Loucy (cell line): Measurements from ENCODE around the gene CNTROB.

Source experiments
- H2AFZ ChIP-seq: fragments of 200-600 bp; sonication (generic); 2 replicates; pipeline ENCODE4 v1.6.0; 2016; ENCODE audit warnings: antibody characterized with exemption, mild to moderate bottlenecking, low read length, moderate library complexity
- H3F3A ChIP-seq: fragments of 200-600 bp; 2 replicates; pipeline ENCODE4 v1.6.0; 2016; ENCODE audit warnings: antibody characterized with exemption, low read depth, mild to moderate bottlenecking
- H3K27me3 ChIP-seq: fragments of 200-600 bp; sonication (generic); 2 replicates; pipeline ENCODE4 v1.6.1; 2014; ENCODE audit warnings: low read length, mild to moderate bottlenecking; ENCODE audit not compliant: insufficient read depth, poor library complexity, severe bottlenecking
- H3K36me3 ChIP-seq: fragments of 200-600 bp; sonication (generic); 2 replicates; pipeline ENCODE4 v1.6.1; 2016; ENCODE audit warnings: low read length; ENCODE audit not compliant: insufficient read depth
- H3K4me1 ChIP-seq: fragments of 200-600 bp; sonication (generic); 2 replicates; pipeline ENCODE4 v1.5.1; 2014; ENCODE audit warnings: low read length, mild to moderate bottlenecking; ENCODE audit not compliant: insufficient read depth, poor library complexity, severe bottlenecking
- H3K4me2 ChIP-seq: fragments of 200-600 bp; sonication (generic); 2 replicates; pipeline ENCODE4 v1.6.0; 2014; ENCODE audit warnings: antibody characterized with exemption, low read length, low read depth, mild to moderate bottlenecking; ENCODE audit not compliant: poor library complexity, severe bottlenecking
- H3K4me3 ChIP-seq: fragments of 200-600 bp; sonication (generic); 2 replicates; pipeline ENCODE4 v1.5.1; 2014; ENCODE audit warnings: low read length, mild to moderate bottlenecking, mixed read lengths; ENCODE audit not compliant: poor library complexity, severe bottlenecking
- H3K79me2 ChIP-seq: fragments of 200-600 bp; sonication (generic); 2 replicates; pipeline ENCODE4 v1.6.1; 2014; ENCODE audit warnings: low read length; ENCODE audit not compliant: insufficient read depth
- H3K9ac ChIP-seq: fragments of 200-600 bp; sonication (generic); 2 replicates; pipeline ENCODE4 v1.6.0; 2014; ENCODE audit warnings: mild to moderate bottlenecking, low read depth, low read length, moderate library complexity; ENCODE audit not compliant: poor library complexity, severe bottlenecking
- H3K9me2 ChIP-seq: fragments of 200-600 bp; sonication (generic); replicated peaks from 2 replicates; pipeline ENCODE4 v1.6.1; 2016; ENCODE audit warnings: low read depth, low read length, mixed read lengths
- H3K9me3 ChIP-seq: fragments of 200-600 bp; sonication (generic); 2 replicates; pipeline ENCODE4 v1.6.1; 2014; ENCODE audit warnings: mild to moderate bottlenecking, antibody characterized with exemption, low read length, low read depth; ENCODE audit not compliant: insufficient read depth
- H4K20me1 ChIP-seq: fragments of 200-600 bp; sonication (generic); 2 replicates; pipeline ENCODE4 v1.6.0; 2014; ENCODE audit warnings: antibody characterized with exemption, low read length, mild to moderate bottlenecking; ENCODE audit not compliant: insufficient read depth, poor library complexity, severe bottlenecking
- CTCF ChIP-seq: fragments of 200-600 bp; sonication (generic); conservative IDR thresholded peaks from 2 replicates; pipeline ENCODE4 v1.5.1; 2014; ENCODE audit warnings: mild to moderate bottlenecking, antibody characterized with exemption, low read length
- EZH2phosphoT487 ChIP-seq: fragments of 200-600 bp; IDR thresholded peaks from 2 replicates; pipeline ENCODE4 v1.6.1; 2018; ENCODE audit warnings: antibody characterized with exemption, mild to moderate bottlenecking, moderate library complexity, borderline replicate concordance

The CNTROB gene

GRCh38 chr17:7955414-7956227, 23.6 kb downstream of the CNTROB start:
- Histone ChIP-seq H3K27me3 (no peaks in the 10 kb centered on the region), H3K4me1 (no peaks in the 10 kb centered on the region), H3F3A (no peaks in the 10 kb centered on the region), H3K9ac (no peak overlapping the region), H3K4me3 (no peak overlapping the region), H3K79me2 (no peaks in the 10 kb centered on the region), H4K20me1 (no peaks in the 10 kb centered on the region), H3K9me2 (no peaks in the 10 kb centered on the region), H3K9me3 (no peaks in the 10 kb centered on the region), H3K36me3 (no peaks in the 10 kb centered on the region), H3K4me2 (no peak overlapping the region), H2AFZ (no peak overlapping the region)
- no peak for TF ChIP-seq EZH2phosphoT487
- TF ChIP-seq CTCF = no peak

- Histone ChIP-seq H4K20me1 (no peaks in the 10 kb centered on the region), H3K79me2 (no peaks in the 10 kb centered on the region), H3K9me2 (no peaks in the 10 kb centered on the region), H3K4me2 (no peak overlapping the region), H3K9me3 (no peaks in the 10 kb centered on the region), H3K36me3 (no peaks in the 10 kb centered on the region), H2AFZ (no peak overlapping the region), H3F3A (no peaks in the 10 kb centered on the region), H3K27me3 (no peaks in the 10 kb centered on the region), H3K9ac (no peak overlapping the region), H3K4me1 (no peaks in the 10 kb centered on the region), H3K4me3 (no peak overlapping the region)
- TF ChIP-seq CTCF = no peak
- no peak for TF ChIP-seq EZH2phosphoT487
Observed at GRCh38 chr17:7956228-7956965, 24.4 kb downstream of the CNTROB start.

DNA sequence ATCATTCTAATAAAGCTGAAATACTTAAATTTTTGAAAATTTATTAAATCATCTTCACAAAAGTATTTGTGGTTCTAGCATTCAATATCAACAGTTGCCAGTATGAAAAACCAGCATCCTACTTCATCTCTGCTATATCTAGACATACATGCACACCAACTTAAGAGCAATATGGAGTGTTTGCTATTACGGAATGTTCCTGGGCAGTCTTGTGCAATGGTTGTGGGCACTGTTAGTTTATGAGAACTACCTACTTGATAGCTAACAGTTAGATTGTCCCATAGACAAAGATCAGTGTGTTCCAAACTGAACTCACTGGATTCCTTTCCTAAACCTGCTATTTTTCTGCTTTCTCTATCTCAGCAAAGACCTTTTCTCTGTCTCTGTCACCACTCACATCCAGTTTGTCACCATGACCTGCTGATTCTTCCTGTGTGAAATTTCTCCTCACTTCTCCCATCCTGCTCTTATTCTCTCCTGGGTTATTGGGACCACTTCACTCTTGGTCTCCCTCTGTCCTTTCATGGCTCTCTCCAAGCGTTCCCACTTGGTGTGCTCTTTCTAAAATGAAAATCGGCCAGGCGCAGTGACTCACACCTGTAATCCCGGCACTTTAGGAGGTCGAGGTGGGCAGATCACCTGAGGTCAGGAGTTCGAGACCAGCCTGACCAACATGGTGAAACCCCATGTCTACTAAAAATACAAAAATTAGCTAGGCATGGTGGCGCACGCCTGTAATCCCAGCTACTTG, 27.7 kb downstream of the CNTROB start:
- no peak overlapping the region for H3K4me2 ChIP-seq

More for the DNA sequence above, 27.7 kb downstream of the CNTROB start:
- no peaks in the 10 kb centered on the region for H4K20me1 ChIP-seq
- no peak overlapping the region for H2AFZ ChIP-seq
- no peaks in the 10 kb centered on the region for H3K9me3 ChIP-seq
- H3K9me2 ChIP-seq = no peaks in the 10 kb centered on the region
- no peaks in the 10 kb centered on the region for H3K4me1 ChIP-seq
- no peaks in the 10 kb centered on the region for H3F3A ChIP-seq
- no peaks in the 10 kb centered on the region for H3K79me2 ChIP-seq
- H3K4me3 ChIP-seq = no peak overlapping the region
- no peak overlapping the region for H3K9ac ChIP-seq
- TF ChIP-seq EZH2phosphoT487 (no peak), CTCF (no peak)
- no peaks in the 10 kb centered on the region for H3K27me3 ChIP-seq
- no peaks in the 10 kb centered on the region for H3K36me3 ChIP-seq
